Caco-2 (cell line): Measurements from ENCODE around the gene MUSTN1. TPM values are rescaled to one million over a fixed set of nuclear protein-coding genes. Genes with fewer than 3 reads are reported as not detected.

ENCODE experiments used
- BruUV-seq: library from RNA; stranded (reverse); fragments of 400-500 nt; replicated peaks from 2 replicates; lab custom pipeline; 2021; lab: Mats Ljungman, UMichigan
- CTCF ChIA-PET: fragments of 300-600 bp; sonication (Branson Sonifier 250); formaldehyde crosslinking; loops from one replicate; lab custom pipeline; 2022; ENCODE audit warnings: antibody characterized with exemption; lab: Charles Lee
- POLR2A ChIA-PET: fragments of 300-600 bp; sonication (Branson Sonifier 250); formaldehyde crosslinking; loops from one replicate; lab custom pipeline; 2022; ENCODE audit warnings: antibody characterized with exemption; lab: Charles Lee
- DNase-seq, 2 experiments: peaks; one replicate each; pipeline versions ENCODE4 v3.0.0 to v3.0.0-alpha.2; 2020 to 2022
- H3K27me3 ChIP-seq: replicated peaks from 2 replicates; pipeline ENCODE4 v1.6.0; 2011; ENCODE audit warnings: low read length; ENCODE audit not compliant: control insufficient read depth, insufficient read depth
- H3K36me3 ChIP-seq: 2 replicates; pipeline ENCODE4 v1.5.1; 2011; ENCODE audit warnings: low read length; ENCODE audit not compliant: control insufficient read depth, insufficient read depth
- H3K4me1 ChIP-seq: fragments of 250-450 bp; sonication (Bioruptor Pico); 2 replicates; pipeline ENCODE4 v1.5.1; 2020; ENCODE audit warnings: mild to moderate bottlenecking
- H3K4me3 ChIP-seq: 2 replicates; pipeline ENCODE4 v1.5.1; 2011; ENCODE audit warnings: low read depth, mild to moderate bottlenecking, control low read depth, low read length
- H3K9me3 ChIP-seq: fragments of 250-450 bp; sonication (Bioruptor Pico); 2 replicates; pipeline ENCODE4 v1.5.1; 2020; ENCODE audit warnings: mild to moderate bottlenecking, moderate library complexity
- H3K27ac Mint-ChIP-seq: one replicate; pipeline ENCODE4 v1.8.0; 2022; ENCODE audit warnings: mixed read lengths; ENCODE audit not compliant: unreplicated experiment
- H3K27me3 Mint-ChIP-seq: one replicate; pipeline ENCODE4 v1.8.0; 2022; ENCODE audit warnings: mixed read lengths; ENCODE audit not compliant: insufficient read depth, unreplicated experiment
- H3K36me3 Mint-ChIP-seq: one replicate; pipeline ENCODE4 v1.8.0; 2022; ENCODE audit warnings: mild to moderate bottlenecking, mixed read lengths; ENCODE audit not compliant: insufficient read depth, unreplicated experiment
- H3K4me1 Mint-ChIP-seq: one replicate; pipeline ENCODE4 v1.8.0; 2022; ENCODE audit warnings: low read depth, mixed read lengths; ENCODE audit not compliant: unreplicated experiment
- H3K4me3 Mint-ChIP-seq: one replicate; pipeline ENCODE4 v1.8.0; 2022; ENCODE audit warnings: mild to moderate bottlenecking, moderate library complexity, mixed read lengths; ENCODE audit not compliant: unreplicated experiment
- H3K9me3 Mint-ChIP-seq: one replicate; pipeline ENCODE4 v1.8.0; 2022; ENCODE audit warnings: mixed read lengths; ENCODE audit not compliant: unreplicated experiment
- intact Hi-C: fragments of 100-400 bp; cut with micrococcal nuclease; formaldehyde crosslinking; loops from one replicate; pipeline ENCODE4 v1.10.0; 2022; ENCODE audit not compliant: unreplicated experiment
- total RNA-seq: library from RNA; stranded (reverse); gene quantifications from 2 replicates; pipeline ENCODE4 v1.2.3, GENCODE V29; 2022
- TF ChIP-seq, protein P1 (sequence below), 2 experiments: fragments of 200-600 bp in 1 of 2; IDR thresholded peaks; 1 replicate in 1 of 2; 2 replicates in 1 of 2; pipeline versions ENCODE4 v1.5.1 to v1.8.0; 2011 to 2022; ENCODE audit warnings: antibody characterized with exemption in 1 of 2, control low read depth in 1 of 2, inconsistent platforms in 1 of 2, low read depth in 1 of 2, low read length in 1 of 2, mild to moderate bottlenecking in 1 of 2, moderate library complexity in 1 of 2; ENCODE audit not compliant: insufficient read depth in 1 of 2, severe bottlenecking in 1 of 2, unreplicated experiment in 1 of 2

MUSTN1 gene
- total RNA-seq, 1 experiment from 2014 or later, result 1.8 TPM

DNA sequence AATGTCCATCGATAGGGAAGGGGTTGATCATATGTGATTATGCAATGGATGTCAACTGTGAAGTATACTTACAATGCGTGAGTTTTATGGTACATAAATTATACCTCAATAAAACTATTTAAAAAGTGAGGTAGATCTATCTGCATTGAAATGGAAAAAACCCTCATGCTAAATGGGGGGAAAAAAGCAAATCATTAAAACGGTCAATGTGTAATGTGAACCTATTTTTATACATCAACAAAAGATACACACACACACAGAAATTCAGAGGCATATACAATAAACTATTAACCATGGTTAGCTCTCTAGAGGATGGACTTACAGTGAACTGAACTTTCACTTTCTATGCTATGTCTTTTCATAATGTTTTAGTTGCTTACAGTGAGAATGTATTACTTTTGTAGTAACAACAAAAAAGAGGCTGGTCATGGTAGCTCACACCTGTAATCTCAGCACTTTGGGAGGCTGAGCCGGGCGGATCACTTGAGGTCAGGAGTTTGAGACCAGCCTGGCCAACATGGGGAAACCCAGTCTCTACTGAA lies 39.4 kb upstream of the MUSTN1 start:
- H3K4me3 Mint-ChIP-seq, result no peak overlapping the region

DNA sequence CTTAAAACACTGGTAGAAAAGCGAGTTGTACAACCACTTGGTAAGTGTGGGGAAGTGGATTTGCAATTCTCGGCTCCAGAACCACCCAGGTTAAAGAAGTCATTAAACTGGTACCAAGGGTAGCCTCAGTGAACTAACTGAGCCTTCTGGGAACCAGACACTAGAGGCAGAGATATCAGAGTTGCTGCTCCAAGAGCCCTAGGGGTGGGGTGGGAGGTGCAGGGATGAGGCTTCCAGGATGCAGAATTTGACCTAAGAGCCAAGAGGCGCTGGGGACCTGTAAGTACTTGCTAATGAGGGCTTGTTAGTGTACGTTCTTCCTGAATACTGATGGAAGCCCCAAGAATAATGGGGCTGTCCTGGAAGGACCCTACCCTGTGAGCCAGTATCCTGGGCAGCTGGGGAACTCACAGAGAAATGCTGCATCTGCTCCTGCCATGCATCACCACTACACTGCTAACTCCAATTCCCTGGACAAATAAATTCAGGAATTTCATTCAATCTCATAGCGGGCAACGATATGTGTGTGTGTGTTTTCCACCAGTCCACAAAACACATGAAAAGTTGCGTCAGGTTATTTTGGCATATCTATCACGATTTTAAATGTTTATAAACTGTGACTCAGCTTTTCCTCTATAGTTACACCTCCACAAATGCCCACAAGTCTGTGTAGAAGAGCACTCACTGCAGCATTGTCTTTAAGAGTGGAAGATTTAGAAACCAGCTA lies 38.8 kb upstream of the MUSTN1 start:
- no peaks in the 10 kb centered on the region for H3K9me3 Mint-ChIP-seq
- peaks cover 12% of the 10 kb centered on the region for H3K4me1 ChIP-seq
- no peak overlapping the region for H3K4me3 ChIP-seq
- no peaks in the 10 kb centered on the region for H3K36me3 Mint-ChIP-seq
- H3K4me1 Mint-ChIP-seq, result peaks cover 20% of the 10 kb centered on the region
- no peaks in the 10 kb centered on the region for H3K27me3 Mint-ChIP-seq
- no TSS peak for BruUV-seq
- TF ChIP-seq, protein P1, sequence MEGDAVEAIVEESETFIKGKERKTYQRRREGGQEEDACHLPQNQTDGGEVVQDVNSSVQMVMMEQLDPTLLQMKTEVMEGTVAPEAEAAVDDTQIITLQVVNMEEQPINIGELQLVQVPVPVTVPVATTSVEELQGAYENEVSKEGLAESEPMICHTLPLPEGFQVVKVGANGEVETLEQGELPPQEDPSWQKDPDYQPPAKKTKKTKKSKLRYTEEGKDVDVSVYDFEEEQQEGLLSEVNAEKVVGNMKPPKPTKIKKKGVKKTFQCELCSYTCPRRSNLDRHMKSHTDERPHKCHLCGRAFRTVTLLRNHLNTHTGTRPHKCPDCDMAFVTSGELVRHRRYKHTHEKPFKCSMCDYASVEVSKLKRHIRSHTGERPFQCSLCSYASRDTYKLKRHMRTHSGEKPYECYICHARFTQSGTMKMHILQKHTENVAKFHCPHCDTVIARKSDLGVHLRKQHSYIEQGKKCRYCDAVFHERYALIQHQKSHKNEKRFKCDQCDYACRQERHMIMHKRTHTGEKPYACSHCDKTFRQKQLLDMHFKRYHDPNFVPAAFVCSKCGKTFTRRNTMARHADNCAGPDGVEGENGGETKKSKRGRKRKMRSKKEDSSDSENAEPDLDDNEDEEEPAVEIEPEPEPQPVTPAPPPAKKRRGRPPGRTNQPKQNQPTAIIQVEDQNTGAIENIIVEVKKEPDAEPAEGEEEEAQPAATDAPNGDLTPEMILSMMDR (IDR thresholded peaks at IDR 0.05; ENCODE audit: insufficient read depth in 1 of 2, low read depth in 1 of 2, low read length in 1 of 2, severe bottlenecking in 1 of 2, unreplicated experiment in 1 of 2), result no peak
- ChIA-PET POLR2A (no interaction called here), CTCF (interaction anchor here (0.6 kb wide), 1 partner anchor 160 kb away, joined by 5 read pairs; no protein-coding TSS in a partner anchor)
- no peaks in the 10 kb centered on the region for H3K9me3 ChIP-seq
- DNase-seq, result no peak
- H3K4me3 Mint-ChIP-seq, result no peak overlapping the region
- H3K27ac Mint-ChIP-seq, result no peak overlapping the region
- no peaks in the 10 kb centered on the region for H3K36me3 ChIP-seq
- H3K27me3 ChIP-seq, result no peaks in the 10 kb centered on the region
- intact Hi-C loops, result no loop called here

More for the DNA sequence above, 39.4 kb upstream of the MUSTN1 start:
- TF ChIP-seq, protein P1 (IDR thresholded peaks at IDR 0.05; ENCODE audit: insufficient read depth in 1 of 2, low read depth in 1 of 2, low read length in 1 of 2, severe bottlenecking in 1 of 2, unreplicated experiment in 1 of 2), result no peak
- intact Hi-C loops, result no loop called here
- Mint-ChIP-seq H3K4me1 (peaks cover 20% of the 10 kb centered on the region), H3K36me3 (no peaks in the 10 kb centered on the region), H3K27ac (no peak overlapping the region), H3K27me3 (no peaks in the 10 kb centered on the region), H3K9me3 (no peaks in the 10 kb centered on the region)
- H3K4me3 ChIP-seq, result no peak overlapping the region
- POLR2A ChIA-PET, result no interaction called here
- BruUV-seq, result no TSS peak
- peaks cover 12% of the 10 kb centered on the region for H3K4me1 ChIP-seq
- CTCF ChIA-PET, result no interaction called here
- DNase-seq, result no peak
- H3K9me3 ChIP-seq, result no peaks in the 10 kb centered on the region
- no peaks in the 10 kb centered on the region for H3K27me3 ChIP-seq
- no peaks in the 10 kb centered on the region for H3K36me3 ChIP-seq

DNA sequence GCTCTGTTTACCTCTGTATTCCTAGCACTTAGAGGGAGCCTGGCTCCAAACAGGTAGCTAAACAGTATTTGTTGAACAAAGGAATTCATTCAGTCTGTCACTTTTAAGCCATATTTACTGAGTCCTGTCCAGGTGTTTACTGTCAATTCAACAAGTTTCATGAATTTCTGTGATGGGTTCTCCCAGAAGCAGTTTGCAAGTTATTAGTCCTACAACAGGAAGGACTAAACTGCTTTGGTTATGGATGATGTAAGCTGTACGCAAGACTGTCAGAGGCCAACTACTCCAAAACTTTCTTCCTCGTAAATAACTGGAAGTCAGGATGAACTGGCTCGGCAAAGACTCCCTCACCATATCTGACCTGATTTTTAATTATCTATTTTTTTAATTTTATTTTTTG lies 37.4 kb upstream of the MUSTN1 start:
- peak in 1 of 2 experiments; percentile 49 for DNase-seq
- Histone ChIP-seq H3K27me3 (no peaks in the 10 kb centered on the region), H3K4me1 (peaks cover 12% of the 10 kb centered on the region), H3K36me3 (no peaks in the 10 kb centered on the region), H3K9me3 (no peaks in the 10 kb centered on the region), H3K4me3 (no peak overlapping the region)
- CTCF ChIA-PET, result no interaction called here
- POLR2A ChIA-PET, result no interaction called here
- Mint-ChIP-seq H3K9me3 (no peaks in the 10 kb centered on the region), H3K4me1 (peaks cover 20% of the 10 kb centered on the region), H3K27ac (peak overlapping the region; percentile 78), H3K27me3 (no peaks in the 10 kb centered on the region), H3K4me3 (no peak overlapping the region), H3K36me3 (no peaks in the 10 kb centered on the region)
- intact Hi-C loops, result no loop called here
- TF ChIP-seq, protein P1 (IDR thresholded peaks at IDR 0.05; ENCODE audit: insufficient read depth in 1 of 2, low read depth in 1 of 2, low read length in 1 of 2, severe bottlenecking in 1 of 2, unreplicated experiment in 1 of 2), result no peak
- no TSS peak for BruUV-seq
